Stomach (tissue), 4 donors: ENCODE data around the gene RXFP2.

Experiments used
- EP300 ChIP-seq: sonication (generic); formaldehyde crosslinking; IDR thresholded peaks from one replicate; pipeline ENCODE4 v1.6.1; 2017; ENCODE audit warnings: antibody characterized with exemption
- TF ChIP-seq, protein P1 (sequence below), 7 experiments: fragments of 450-650 bp in 4 of 7; fragments of 200-600 bp in 3 of 7; sonication (generic) in 3 of 7; IDR thresholded peaks; one replicate each; pipeline ENCODE4 v1.5.1; 2016 to 2019; ENCODE audit warnings: antibody characterized with exemption in 7 of 7, control low read depth in 2 of 7, mild to moderate bottlenecking in 1 of 7

DNA sequence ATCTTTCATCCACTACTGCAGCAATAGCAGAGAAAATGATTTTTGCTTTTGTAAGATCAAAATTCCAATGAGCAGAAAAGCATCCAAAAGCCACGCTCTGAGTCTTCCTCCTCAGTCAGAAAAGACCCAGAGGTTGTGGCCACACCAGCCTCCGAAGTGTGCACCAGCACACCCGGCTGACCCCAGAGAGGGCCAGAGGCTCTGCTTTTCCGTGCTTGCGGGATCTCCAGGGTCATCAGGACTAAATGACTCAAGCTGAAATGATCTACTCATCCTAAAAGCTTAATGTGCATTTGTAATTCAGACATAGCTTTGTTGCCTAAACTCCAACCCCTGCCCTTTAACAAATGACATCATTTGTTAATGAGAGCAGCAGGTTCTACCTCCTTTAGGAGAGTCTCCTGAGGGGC is 16.5 kb downstream of the RXFP2 start:
- TF ChIP-seq, protein P1, sequence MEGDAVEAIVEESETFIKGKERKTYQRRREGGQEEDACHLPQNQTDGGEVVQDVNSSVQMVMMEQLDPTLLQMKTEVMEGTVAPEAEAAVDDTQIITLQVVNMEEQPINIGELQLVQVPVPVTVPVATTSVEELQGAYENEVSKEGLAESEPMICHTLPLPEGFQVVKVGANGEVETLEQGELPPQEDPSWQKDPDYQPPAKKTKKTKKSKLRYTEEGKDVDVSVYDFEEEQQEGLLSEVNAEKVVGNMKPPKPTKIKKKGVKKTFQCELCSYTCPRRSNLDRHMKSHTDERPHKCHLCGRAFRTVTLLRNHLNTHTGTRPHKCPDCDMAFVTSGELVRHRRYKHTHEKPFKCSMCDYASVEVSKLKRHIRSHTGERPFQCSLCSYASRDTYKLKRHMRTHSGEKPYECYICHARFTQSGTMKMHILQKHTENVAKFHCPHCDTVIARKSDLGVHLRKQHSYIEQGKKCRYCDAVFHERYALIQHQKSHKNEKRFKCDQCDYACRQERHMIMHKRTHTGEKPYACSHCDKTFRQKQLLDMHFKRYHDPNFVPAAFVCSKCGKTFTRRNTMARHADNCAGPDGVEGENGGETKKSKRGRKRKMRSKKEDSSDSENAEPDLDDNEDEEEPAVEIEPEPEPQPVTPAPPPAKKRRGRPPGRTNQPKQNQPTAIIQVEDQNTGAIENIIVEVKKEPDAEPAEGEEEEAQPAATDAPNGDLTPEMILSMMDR (IDR thresholded peaks at IDR 0.05): no peak
- no peak for TF ChIP-seq EP300
